GM10847 (cell line): Measurements from ENCODE around the gene BMERB1.

Experiments
- POLR2A ChIP-seq: IDR thresholded peaks from 2 replicates; pipeline ENCODE4 v1.6.1; 2011; ENCODE audit not compliant: insufficient read length; ENCODE audit errors: extremely low read depth

BMERB1 gene

GRCh38 chr16:15464401-15465186, 30.2 kb downstream of the BMERB1 start:
- no peak for TF ChIP-seq POLR2A

DNA sequence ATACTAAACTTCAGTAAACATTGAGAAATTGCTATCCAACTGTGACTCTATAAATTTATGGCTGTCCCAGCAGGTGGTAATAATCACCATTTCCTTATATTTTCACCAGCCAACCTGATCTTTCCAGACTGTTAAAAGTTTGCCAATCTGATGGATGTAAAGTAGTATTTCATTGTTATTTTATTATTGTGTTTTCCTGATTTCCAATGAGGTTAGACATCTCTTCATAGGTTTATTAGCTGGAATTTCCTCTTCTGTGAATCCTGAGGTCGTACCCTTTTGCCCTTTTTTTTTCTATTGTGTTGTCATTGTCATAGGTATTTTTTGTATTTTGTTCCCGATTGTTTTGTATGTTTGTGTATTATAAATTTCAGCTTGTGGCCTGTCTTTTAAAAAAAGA, 31.7 kb downstream of the BMERB1 start:
- no peak for TF ChIP-seq POLR2A

- TF ChIP-seq POLR2A, result no peak
Measured at GRCh38 chr16:15466886-15467781, 32.7 kb downstream of the BMERB1 start.

- no peak for TF ChIP-seq POLR2A
Measured at GRCh38 chr16:15477802-15478201, 43.4 kb downstream of the BMERB1 start.

DNA sequence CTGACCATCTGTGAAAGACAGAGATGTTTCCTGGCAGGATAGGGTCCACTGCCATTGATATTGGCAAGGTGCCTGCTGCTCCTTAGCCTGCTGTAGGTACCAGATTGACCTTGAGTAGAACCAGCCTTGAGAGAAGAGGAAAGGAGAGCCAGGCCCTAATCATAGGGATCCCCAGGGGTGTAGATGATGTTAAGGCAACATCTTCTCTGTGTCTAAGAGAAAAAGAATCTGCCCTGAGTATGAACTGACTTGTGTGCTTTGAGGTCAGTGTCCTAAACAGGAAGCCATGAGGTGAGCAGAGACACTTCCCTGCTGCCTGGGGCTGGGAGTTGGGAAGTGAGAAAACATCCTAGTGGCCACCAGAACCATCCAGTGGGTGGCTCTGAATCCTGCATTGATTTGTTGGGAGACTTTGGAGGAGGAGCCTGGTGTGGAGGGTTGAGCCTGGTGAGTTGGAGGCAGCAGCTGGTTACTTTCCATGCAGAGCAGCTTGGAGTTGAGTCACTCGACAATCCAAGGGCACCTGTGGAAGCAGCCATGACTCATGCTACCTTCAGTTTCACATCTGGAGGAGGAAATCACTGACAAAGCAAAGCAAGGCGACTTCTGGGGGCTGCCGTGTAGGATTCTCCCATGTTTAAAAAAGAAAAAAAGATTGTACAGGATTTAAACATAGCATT, 47.8 kb downstream of the BMERB1 start:
- no peak for TF ChIP-seq POLR2A

- no peak for TF ChIP-seq POLR2A
Measured at GRCh38 chr16:15482748-15483298, 48.4 kb downstream of the BMERB1 start.

GRCh38 chr16:15483857-15484256, 49.5 kb downstream of the BMERB1 start:
- TF ChIP-seq POLR2A, result no peak

DNA sequence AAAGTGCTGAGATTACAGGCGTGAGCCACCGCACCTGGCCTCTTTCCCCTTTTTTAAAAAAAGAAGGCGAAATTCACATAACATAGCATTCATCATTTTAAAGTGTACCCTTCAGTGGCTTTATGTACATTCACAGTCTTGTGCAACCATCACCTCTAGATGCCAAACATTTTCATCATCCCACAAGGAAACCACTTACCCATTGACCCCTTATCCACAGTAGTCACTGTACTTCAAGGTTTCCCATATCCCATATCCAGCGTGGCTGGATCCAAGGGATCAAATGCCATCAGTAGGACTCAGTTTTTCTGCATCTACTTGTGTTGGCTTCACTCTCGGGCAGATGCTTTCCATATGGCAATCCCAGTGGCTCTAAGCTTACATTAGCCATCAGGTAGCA, 50.3 kb downstream of the BMERB1 start:
- no peak for TF ChIP-seq POLR2A

- no peak for TF ChIP-seq POLR2A
Measured at GRCh38 chr16:15485175-15485574, 50.8 kb downstream of the BMERB1 start.

DNA sequence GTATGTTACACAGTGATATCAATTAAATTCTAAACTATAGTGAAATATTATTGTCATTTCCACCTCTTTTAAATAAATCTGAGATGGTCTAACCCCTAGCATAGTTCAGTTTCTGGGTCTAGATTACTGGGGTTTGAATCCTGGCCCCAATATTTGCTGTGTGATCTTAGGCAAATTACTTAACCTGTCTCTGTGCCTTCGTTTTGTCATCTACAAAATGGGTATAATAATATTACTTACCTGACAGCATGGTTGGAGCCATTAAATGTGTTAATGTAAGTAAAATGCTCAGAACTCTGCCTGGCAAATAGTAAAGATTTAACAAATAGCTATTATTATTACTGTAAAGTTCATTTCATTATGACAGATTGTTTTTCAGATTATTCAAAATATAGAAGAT, 52.3 kb downstream of the BMERB1 start:
- no peak for TF ChIP-seq POLR2A

GRCh38 chr16:15487336-15488284, 53.2 kb downstream of the BMERB1 start:
- TF ChIP-seq POLR2A, result no peak

DNA sequence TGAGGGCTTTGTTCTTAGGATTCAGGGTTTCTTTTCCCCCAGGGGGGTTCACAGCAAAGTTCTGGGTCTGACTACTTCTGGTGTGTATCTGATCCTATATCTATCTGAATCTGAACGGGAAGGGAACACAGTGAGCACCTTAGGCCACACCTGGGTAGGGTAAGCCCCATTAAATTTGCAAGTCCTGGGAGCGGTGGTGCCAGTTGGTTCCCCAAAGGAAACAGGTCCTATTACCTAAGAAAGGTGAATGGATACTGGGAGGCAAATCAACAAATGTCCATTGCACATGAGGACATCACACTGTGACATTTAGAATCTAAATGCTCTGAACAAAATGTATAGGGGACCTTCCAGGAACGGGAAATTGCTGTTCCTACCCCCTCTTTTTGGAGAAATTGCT, 54.6 kb downstream of the BMERB1 start:
- TF ChIP-seq POLR2A, result no peak

- TF ChIP-seq POLR2A, result no peak
Measured at GRCh38 chr16:15490123-15490711, 55.8 kb downstream of the BMERB1 start.

- TF ChIP-seq POLR2A, result no peak
Measured at GRCh38 chr16:15491411-15491810, 57.0 kb downstream of the BMERB1 start.
